ENCODE measurements around the gene ABCA13.

DNA sequence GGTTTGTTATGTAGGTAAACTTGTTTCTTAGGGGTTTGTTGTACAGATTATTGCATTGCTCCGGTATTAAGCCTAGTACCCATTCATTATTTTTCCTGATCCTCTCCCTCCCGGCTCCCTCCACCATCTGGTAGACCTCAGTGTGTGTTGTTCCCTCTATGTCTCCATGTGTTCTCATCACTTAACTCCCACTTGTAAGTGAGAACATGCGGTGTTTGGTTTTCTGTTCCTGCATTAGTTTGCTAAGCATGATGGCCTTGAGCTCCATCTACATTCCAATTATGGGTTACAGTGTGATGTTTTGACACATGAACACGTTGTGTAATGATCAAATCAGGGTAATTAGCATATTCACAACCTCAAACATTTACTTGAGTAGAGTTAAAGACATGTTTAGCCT, 237.5 kb downstream of the ABCA13 start:
- TF ChIP-seq FOXA1 (IDR thresholded peaks at IDR 0.05) (no peak), FOXK2 (IDR thresholded peaks at IDR 0.05) (no peak), L3MBTL2 (conservative IDR thresholded peaks at IDR 0.05) (no peak), SUZ12 (IDR thresholded peaks at IDR 0.05) (no peak)
- TF ChIP-seq, protein P1, sequence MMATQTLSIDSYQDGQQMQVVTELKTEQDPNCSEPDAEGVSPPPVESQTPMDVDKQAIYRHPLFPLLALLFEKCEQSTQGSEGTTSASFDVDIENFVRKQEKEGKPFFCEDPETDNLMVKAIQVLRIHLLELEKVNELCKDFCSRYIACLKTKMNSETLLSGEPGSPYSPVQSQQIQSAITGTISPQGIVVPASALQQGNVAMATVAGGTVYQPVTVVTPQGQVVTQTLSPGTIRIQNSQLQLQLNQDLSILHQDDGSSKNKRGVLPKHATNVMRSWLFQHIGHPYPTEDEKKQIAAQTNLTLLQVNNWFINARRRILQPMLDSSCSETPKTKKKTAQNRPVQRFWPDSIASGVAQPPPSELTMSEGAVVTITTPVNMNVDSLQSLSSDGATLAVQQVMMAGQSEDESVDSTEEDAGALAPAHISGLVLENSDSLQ (IDR thresholded peaks at IDR 0.05): no peak
